Esophagus muscularis mucosa (tissue), 3 donors: Measurements from ENCODE around the gene PSMB7.

ENCODE experiments used
- POLR2AphosphoS5 ChIP-seq, 2 donors: sonication (generic); formaldehyde crosslinking; IDR thresholded peaks; one replicate each; pipeline ENCODE4 v1.6.1; 2017; ENCODE audit warnings: antibody characterized with exemption in 2 of 2
- TF ChIP-seq, protein P1 (sequence below), 3 experiments: fragments of 200-600 bp in 2 of 3; fragments of 450-650 bp in 1 of 3; sonication (generic) in 2 of 3; IDR thresholded peaks; one replicate each; pipeline ENCODE4 v1.5.1; 2017 to 2019; ENCODE audit warnings: antibody characterized with exemption in 3 of 3, mild to moderate bottlenecking in 2 of 3, moderate library complexity in 1 of 3

DNA sequence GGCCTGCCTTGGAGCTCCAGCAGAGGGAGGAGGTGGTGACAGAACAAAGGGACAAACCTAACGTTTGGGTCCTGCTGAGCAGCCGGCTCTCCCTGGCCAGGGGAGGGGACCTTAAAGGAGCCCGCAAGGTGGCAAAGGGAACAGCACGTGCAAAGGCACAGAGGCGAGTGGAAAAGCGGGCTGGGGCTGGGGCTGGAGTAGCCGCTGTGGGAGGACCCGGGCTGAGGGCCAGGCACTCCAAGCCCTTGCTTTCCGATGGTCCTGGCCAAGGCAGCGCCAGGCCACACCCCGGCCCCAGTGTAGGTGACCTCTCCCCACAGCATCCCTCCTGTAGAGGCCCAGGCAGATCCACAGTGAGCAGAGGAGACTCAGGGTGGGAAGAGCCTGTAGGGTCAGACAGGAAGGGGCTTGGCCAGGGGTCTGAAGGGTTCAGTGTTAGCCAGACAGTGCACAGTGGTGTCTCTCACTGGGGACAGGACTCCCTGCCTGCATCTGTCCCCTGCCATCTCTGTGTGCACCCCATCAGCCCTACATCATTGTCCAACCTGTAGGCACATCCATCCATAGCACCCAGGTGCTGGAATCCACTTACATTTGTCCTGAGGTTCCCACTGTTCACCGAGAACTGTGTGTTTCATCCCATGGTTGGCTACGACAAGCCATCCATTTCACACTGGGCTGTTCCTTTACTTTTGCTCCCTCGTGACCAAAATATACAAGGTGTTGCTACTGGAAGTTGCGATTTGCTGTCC lies 80.5 kb downstream of the PSMB7 start:
- TF ChIP-seq, protein P1, sequence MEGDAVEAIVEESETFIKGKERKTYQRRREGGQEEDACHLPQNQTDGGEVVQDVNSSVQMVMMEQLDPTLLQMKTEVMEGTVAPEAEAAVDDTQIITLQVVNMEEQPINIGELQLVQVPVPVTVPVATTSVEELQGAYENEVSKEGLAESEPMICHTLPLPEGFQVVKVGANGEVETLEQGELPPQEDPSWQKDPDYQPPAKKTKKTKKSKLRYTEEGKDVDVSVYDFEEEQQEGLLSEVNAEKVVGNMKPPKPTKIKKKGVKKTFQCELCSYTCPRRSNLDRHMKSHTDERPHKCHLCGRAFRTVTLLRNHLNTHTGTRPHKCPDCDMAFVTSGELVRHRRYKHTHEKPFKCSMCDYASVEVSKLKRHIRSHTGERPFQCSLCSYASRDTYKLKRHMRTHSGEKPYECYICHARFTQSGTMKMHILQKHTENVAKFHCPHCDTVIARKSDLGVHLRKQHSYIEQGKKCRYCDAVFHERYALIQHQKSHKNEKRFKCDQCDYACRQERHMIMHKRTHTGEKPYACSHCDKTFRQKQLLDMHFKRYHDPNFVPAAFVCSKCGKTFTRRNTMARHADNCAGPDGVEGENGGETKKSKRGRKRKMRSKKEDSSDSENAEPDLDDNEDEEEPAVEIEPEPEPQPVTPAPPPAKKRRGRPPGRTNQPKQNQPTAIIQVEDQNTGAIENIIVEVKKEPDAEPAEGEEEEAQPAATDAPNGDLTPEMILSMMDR (IDR thresholded peaks at IDR 0.05) = no peak
- no peak for TF ChIP-seq POLR2AphosphoS5 (IDR thresholded peaks at IDR 0.05)
